ENCODE measurements around the gene THSD7B. TPM values are rescaled to one million over a fixed set of nuclear protein-coding genes. Genes with fewer than 3 reads are reported as not detected.

The THSD7B gene
- total RNA-seq, 1 donor from 2014 or later: 0.81 TPM

DNA sequence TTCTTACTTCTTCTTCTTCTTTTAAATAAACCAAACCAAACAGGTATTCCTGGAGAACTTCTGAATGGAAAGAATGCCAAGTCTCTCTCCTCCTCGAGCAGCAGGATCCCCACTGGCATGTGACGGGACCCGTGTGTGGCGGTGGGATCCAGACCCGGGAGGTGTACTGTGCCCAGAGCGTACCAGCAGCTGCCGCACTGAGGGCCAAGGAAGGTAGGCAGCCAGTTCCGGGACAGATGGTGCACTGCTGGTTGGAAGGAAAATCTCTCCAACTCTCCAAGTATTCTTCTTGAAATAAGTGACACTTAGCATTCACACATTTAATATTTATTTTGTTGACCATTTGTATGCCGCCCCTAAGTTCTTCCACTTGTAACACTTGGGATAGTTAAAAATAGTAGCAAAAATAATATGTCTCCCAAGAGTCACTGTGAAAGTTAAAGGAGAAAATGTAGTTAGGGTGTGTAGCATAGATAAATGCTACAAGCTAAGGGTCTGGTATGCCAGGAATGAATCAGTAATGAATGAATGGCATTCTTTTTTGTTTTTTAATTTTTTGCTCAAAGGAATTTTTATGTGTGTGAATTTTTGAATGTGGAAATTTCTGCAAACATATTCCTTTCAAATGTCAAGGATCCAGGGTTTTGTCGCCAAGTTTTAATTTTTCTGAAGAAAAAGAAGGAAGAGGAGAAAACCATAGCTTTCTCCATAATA lies 349.9 kb downstream of the THSD7B start:
- no peak for DNase-seq (ENCODE audit: low read depth)
- TF ChIP-seq, protein P1, sequence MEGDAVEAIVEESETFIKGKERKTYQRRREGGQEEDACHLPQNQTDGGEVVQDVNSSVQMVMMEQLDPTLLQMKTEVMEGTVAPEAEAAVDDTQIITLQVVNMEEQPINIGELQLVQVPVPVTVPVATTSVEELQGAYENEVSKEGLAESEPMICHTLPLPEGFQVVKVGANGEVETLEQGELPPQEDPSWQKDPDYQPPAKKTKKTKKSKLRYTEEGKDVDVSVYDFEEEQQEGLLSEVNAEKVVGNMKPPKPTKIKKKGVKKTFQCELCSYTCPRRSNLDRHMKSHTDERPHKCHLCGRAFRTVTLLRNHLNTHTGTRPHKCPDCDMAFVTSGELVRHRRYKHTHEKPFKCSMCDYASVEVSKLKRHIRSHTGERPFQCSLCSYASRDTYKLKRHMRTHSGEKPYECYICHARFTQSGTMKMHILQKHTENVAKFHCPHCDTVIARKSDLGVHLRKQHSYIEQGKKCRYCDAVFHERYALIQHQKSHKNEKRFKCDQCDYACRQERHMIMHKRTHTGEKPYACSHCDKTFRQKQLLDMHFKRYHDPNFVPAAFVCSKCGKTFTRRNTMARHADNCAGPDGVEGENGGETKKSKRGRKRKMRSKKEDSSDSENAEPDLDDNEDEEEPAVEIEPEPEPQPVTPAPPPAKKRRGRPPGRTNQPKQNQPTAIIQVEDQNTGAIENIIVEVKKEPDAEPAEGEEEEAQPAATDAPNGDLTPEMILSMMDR (conservative IDR thresholded peaks at IDR 0.05; ENCODE audit: low read depth, low read length): no peak
- H3K4me3 ChIP-seq (ENCODE audit: low read depth, low read length): no peak overlapping the region

DNA sequence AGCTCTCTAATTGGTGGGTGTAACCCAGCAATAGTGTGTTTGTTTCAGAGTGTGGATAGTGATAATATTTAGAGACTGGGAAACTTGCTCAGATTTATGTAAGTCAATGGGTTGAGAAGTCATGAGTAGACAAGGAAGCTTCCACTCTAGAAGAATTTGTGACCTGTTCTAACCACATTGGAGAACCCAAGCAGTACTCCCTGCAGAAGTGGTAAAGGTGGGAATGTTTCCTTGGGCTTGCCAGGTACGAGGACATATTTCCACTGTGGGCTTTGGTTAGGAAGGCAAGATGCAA lies 350.4 kb downstream of the THSD7B start:
- H3K4me3 ChIP-seq (ENCODE audit: low read depth, low read length): no peak overlapping the region
- TF ChIP-seq, protein P1 (conservative IDR thresholded peaks at IDR 0.05; ENCODE audit: low read depth, low read length): no peak
- no peak for DNase-seq (ENCODE audit: low read depth)

DNA sequence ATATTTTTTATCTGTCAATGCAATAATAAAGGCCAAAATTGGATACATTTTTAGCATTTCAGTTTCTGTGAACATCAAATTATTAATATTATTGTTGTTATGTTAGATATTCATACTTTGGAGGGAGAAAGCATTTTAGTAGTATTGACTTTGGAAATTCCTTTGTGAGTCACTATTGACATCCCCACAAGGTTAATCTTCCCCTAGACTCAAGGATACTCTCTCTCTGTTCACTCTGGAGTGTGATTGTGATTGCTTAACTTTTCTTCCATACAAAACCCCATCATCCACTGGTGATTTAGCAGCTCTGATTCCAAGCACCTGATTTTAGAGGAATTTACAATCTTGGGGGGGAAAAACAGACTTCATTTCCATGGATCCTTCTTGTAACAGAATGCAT lies 352.0 kb downstream of the THSD7B start:
- TF ChIP-seq, protein P1 (conservative IDR thresholded peaks at IDR 0.05; ENCODE audit: low read depth, low read length): no peak
- no peak overlapping the region for H3K4me3 ChIP-seq (ENCODE audit: low read depth, low read length)
- peak; percentile 36 for DNase-seq (ENCODE audit: low read depth)

DNA sequence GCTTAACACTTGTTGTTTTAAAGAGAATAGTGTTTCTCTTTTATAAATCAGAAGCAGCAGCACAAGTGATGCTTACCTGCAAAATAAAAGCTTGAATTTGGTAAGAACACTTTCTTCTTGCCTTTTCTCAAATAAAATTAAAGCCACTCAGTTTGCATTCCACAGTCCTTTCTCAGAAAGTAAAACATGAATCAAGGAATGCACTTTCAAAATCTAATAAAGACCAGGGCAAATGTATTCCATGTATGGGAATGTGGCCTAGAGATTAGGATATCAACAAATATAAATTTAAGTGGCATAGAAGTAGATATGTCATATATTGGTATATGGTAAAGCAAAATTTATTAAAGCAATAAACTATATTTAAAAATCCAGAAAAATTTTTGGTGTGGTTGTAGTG lies 352.8 kb downstream of the THSD7B start:
- no peak for DNase-seq (ENCODE audit: low read depth)
- TF ChIP-seq, protein P1 (conservative IDR thresholded peaks at IDR 0.05; ENCODE audit: low read depth, low read length): no peak
- no peak overlapping the region for H3K4me3 ChIP-seq (ENCODE audit: low read depth, low read length)

DNA sequence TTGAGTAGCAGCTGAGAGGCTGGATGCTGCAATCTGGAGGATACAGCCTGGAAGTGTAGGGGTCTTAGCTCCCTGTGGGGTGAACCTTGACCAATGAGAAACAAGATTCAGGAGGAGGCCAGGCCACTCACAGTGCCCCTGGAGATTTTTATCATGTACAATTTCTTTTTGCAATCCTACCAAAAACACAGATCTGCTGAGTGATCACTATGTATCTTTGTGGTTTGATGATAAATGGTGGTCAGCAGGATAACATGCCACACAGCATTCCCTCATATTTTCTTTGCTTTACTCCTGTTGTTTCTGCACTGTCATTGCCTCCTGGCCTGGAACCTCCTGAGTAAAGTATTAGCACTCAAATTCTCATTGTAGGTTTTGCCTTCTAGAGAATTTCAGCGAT lies 357.9 kb downstream of the THSD7B start:
- no peak overlapping the region for H3K4me3 ChIP-seq (ENCODE audit: low read depth, low read length)
- no peak for DNase-seq (ENCODE audit: low read depth)
- TF ChIP-seq, protein P1 (conservative IDR thresholded peaks at IDR 0.05; ENCODE audit: low read depth, low read length): no peak

DNA sequence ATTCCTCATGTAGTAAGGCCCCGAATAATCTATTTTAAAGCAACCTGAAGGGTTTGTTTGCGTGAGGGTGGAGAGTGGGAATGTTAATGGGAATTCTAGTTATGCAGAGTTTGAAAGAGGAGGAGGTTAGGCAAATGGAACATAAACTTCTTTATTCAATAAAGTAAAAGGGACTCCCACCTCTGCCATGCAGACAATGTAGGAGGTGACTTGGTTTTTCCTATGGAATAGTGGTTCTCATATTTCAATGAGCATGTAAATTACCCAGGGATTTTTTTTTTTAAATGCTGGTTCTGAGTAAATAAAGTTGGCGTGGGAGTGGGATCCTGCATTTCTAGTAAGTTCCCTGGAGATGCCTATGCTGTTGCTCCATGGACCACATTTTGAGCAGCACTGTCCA lies 367.9 kb downstream of the THSD7B start:
- no peak for DNase-seq (ENCODE audit: low read depth)
- no peak overlapping the region for H3K4me3 ChIP-seq (ENCODE audit: low read depth, low read length)
- TF ChIP-seq, protein P1 (conservative IDR thresholded peaks at IDR 0.05; ENCODE audit: low read depth, low read length): no peak

DNA sequence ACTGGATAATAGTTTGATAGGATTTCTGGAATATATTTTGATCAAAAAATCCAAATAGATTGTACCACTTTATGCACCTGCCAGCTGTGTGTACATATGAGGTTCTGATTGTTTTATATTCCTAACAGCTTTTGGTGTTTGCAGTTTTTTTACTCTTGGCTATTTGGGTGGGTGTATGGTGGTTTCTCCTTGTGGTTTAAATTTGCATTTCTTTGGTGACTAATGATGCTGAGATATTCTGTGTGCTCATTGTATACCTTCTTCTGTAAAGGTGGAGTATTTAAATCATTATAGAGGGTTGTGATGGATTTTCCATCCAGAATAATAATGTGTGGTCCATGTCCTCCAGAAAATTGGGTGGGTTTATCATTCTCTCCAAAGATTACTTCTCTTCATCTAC lies 372.9 kb downstream of the THSD7B start:
- H3K4me3 ChIP-seq (ENCODE audit: low read depth, low read length): no peak overlapping the region
- TF ChIP-seq, protein P1 (conservative IDR thresholded peaks at IDR 0.05; ENCODE audit: low read depth, low read length): no peak
- DNase-seq (ENCODE audit: low read depth): no peak
